Activated T-helper 1 cell treated with Interleukin-2 at 50 U/mL for 16 hours (primary cell): Measurements from ENCODE around the gene FBXO3.
"Not testable (repeated sequence)": the region's sequence is repeated elsewhere in the genome, so short reads cannot be mapped to it uniquely, and the experiment has no call there.

Experiments
- DNase-seq: peaks from one replicate; pipeline ENCODE4 v3.0.0-alpha.2; 2020; ENCODE audit warnings: low read depth

Gene FBXO3

DNA sequence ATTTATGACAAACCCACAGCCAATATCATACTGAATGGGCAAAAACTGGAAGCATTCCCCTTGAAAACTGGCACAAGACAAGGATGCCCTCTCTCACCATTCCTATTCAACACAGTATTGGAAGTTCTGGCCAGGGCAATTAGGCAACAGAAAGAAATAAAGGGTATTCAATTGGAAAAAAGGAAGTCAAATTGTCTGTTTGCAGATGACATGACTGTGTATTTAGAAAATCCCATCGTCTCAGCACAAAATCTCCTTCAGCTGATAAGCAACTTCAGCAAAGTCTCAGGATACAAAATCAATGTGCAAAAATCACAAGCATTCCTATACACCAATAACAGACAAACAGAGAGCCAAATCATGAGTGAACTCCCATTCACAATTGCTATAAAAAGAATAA is 46.8 kb downstream of the FBXO3 start:
- DNase-seq, result not testable (repeated sequence)

GRCh38 chr11:33725496-33725895 is 48.8 kb downstream of the FBXO3 start:
- DNase-seq, result no peak

DNA sequence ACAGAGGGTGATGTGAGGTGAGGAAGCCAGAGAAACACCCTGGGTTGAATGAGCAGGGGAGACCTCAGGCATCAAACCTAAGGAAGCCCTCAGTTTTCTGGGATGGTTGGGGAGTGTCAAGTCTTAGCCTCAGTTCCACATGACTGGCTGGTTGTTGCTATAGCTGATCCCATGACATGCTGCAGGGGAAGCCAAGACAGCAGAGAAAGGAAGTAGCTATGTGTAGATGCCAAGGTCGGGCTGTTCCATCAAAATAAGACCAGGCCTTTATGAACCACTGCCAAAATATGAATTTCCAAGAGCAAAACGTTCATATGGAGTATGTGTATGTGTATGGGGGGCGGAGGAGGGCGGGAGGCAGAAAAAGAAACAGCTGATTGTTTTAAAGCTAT is 49.7 kb downstream of the FBXO3 start:
- no peak for DNase-seq

DNA sequence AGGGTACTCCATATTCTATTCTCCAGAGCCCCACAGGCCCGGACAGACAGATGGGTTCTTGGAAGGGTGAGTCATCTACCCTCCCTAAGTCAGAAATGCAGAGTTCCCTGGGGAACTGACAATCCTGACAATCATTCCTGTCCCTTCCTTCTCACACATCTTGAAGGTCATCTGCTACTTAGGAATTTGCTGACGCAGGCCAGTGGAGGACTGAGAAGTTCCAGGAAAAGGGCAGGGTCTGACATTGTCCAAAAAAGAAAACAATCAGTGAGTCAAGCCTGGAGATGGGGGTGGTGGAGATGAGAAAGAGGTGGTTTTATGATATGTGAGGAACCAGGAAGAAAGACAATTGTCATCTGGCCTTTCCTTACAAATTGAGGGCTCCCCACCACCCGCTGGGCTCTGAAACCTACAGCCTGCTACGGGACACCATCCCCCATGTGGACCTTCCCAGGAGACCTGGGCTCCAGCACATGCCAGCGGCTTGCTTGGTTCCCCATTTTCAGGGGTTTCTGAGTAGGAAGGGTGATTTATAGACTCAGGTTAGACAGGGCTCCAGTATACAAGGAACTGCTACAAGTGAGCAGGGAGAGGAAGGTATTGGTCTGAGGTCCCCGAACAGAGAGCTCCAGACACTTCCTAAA is 51.0 kb downstream of the FBXO3 start:
- DNase-seq, result no peak

- no peak for DNase-seq
Observed at GRCh38 chr11:33722590-33723234, 51.6 kb downstream of the FBXO3 start.

DNA sequence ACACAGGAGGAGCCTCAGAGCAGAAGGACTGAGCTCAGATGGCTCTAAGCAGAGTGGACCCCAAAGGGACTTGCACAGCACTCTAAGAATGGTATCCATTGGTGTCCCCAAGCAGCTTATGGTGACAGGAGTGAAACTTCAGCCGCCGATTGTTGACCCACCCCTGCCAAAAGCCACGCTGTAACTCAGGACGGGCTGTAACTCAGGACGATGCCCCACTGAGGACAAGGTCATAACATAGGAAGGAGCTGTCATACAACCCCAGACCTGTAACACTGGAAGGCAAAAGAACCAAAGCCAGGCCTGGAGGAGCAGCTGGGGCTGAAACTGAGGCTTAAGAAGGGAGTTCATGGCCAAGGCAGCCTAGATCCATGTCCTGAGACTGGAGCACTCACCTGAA is 52.3 kb downstream of the FBXO3 start:
- no peak for DNase-seq

DNA sequence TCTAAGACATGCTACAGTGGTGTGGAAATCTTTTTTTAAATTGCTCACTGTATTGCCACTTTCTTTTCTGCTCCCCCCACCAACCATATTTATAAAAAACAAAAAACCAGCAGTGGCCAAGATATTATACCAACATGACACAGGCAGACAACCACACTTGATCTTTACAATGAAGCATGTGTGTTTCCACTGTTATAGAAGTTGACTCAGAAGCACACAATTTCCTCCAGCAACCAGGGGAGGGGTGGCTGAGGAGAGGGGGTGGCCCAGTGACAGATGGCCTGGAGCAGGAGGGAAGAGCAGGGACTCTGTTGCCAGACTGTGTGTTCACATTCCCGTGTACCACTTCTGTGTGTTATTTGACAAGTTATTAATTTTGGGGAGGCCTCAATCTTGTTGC is 52.9 kb downstream of the FBXO3 start:
- DNase-seq, result no peak

DNA sequence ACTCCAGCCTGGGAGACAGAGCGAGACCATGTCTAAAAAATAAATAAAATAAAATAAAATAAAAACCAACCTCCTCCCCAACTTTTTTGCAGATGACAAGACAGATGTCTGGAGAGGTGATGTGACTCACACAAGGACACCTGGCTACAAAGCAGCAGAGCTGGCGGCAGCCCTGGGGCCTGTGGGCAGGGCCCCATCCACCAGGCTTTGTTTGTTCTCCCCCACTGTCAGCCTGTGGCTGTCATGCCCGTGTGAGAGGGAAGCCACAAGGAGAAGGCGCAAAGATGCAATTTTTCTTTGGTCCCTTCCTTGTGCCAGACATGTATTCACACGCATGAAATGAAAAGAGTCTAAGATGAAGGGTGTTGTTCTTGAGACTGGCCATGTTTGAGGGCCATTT is 54.7 kb downstream of the FBXO3 start:
- no peak for DNase-seq

GRCh38 chr11:33718440-33718839 is 55.9 kb downstream of the FBXO3 start:
- no peak for DNase-seq

GRCh38 chr11:33716243-33716642 is 58.1 kb downstream of the FBXO3 start:
- no peak for DNase-seq

DNA sequence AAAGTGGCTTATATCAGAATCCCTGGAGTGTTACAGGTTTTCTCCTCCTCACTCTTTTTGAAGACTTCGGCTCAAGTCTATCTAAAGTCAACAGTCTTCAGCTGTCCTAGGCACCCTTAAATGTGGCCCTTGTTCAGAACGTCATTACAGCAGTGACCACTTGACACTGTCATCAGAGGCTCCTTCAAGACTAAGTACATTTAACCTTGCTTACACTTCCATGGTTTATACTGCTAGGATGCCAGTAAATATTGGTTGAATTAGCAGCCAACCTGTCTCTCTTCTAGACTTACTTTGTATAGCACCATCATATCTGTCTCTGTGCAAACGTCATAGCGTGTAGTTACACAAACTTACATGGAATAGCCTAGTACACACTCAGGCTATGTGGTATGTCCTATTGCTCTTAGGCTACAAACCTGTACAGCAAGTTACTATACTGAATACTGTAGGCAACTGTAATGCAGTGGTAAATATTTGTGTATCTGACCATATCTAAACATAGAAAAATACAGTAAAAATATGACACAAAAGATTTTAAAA is 60.4 kb downstream of the FBXO3 start:
- no peak for DNase-seq

- no peak for DNase-seq
Observed at GRCh38 chr11:33713151-33713855, 61.0 kb downstream of the FBXO3 start.

- DNase-seq, result no peak
Observed at GRCh38 chr11:33712436-33712835, 61.9 kb downstream of the FBXO3 start.

DNA sequence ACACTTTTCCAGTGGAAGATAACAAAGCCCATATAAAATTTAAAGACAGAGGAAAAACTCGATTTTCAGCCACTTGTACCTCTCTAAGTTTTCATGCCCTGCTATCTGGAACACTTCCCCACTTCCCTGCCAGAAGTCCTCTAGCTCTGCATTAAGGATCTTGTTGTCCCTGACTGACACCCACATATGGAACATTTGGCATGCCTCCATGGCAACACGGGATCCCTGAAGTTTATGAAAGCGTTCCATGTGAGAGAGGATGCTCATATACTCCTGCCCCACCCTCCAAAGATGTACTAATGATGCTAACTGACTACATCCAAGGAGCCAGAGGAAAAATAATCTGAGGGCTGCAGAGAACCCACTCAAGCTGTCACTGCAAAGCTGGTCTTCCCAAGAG is 64.9 kb downstream of the FBXO3 start:
- DNase-seq, result no peak

- no peak for DNase-seq
Observed at GRCh38 chr11:33708985-33709384, 65.3 kb downstream of the FBXO3 start.

- DNase-seq, result not testable (repeated sequence)
Observed at GRCh38 chr11:33707831-33708230, 66.5 kb downstream of the FBXO3 start.

DNA sequence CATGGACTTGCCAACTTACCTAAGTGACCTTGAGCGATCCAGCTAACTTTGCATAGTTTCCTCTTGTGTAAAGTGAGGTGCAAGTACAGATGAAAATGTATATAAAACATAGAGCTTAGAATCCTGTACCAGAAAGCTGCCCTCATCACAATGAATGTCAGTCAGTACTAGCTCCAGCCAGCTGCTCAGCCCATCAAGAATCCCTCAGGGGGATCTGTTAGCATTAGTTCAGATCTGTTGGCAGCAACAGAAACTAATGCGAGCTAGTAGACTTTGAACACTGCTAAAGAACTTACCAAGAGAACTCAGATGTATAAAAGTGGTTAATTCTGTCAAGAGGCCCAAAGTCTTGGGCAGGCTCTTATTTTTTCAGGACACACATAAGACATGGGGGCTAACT is 67.4 kb downstream of the FBXO3 start:
- DNase-seq, result no peak

DNA sequence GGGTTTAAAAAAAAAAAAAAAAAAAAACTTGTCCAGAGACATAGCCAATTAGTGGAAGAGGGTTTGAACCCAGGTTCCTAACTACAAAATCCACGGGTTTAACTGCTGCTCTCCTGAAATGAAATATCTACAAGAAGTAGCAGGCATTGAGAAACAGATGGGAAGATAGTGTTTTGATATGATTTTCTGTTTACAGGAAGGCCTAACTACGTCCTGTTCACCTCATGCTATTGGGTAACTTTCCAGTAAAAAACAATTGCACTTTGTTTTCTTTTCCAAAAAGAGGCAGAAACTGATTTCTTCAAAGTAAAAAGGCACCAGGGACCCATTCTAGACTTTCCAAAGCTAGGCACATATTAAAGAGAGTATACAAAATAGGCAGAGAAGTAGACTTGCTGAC is 67.8 kb downstream of the FBXO3 start:
- no peak for DNase-seq

DNA sequence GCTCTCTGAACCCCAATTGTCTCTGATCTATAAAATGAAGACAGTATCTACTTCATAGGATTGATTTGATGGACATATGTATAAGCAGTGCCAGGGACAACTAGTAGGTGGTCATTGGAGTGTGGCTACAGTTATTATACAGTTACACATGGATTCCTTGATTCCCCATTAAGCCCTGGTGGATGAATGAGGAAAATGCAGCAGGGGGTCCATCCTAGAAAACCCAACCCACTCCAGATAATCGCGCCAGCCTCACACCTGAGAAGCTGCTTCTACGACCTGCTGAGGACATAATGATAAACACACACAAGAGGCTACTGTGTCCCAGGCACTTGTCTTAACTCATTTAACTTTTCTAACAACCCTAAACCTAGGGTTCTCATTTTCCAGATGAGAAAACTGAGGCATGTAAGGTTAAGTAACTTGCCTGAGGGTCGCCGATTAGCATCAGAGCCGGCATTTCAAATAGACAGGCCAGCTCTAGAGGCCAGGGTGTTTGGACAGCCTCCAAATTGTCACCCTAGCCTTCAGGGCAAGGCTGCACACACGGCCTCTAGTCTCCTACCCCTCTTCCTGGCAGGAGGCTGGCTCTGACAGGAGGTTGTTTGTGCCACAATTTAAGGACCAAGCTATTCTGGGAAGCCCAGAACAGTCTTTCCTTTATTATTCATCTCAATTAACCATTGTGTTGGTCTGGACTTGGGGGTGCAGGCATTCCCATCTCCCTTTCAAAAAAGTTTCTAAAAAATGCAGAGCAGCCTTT is 69.9 kb downstream of the FBXO3 start:
- DNase-seq, result no peak

GRCh38 chr11:33703788-33704187 is 70.5 kb downstream of the FBXO3 start:
- DNase-seq, result no peak

GRCh38 chr11:33703234-33703633 is 71.1 kb downstream of the FBXO3 start:
- no peak for DNase-seq
